Measurements from ENCODE around the gene SRPK3. TPM values are rescaled to one million over a fixed set of nuclear protein-coding genes. Genes with fewer than 3 reads are reported as not detected.
A peak's percentile ranks its signal among the peaks of the same experiment; 100 is the strongest.
"Not testable (repeated sequence)": the region's sequence is repeated elsewhere in the genome, so short reads cannot be mapped to it uniquely, and the experiment has no call there.

SRPK3 gene
- total and polyA plus RNA-seq, 2 donors (not counting 1 experiment from before 2014, with no cell fraction given) = not detected

DNA sequence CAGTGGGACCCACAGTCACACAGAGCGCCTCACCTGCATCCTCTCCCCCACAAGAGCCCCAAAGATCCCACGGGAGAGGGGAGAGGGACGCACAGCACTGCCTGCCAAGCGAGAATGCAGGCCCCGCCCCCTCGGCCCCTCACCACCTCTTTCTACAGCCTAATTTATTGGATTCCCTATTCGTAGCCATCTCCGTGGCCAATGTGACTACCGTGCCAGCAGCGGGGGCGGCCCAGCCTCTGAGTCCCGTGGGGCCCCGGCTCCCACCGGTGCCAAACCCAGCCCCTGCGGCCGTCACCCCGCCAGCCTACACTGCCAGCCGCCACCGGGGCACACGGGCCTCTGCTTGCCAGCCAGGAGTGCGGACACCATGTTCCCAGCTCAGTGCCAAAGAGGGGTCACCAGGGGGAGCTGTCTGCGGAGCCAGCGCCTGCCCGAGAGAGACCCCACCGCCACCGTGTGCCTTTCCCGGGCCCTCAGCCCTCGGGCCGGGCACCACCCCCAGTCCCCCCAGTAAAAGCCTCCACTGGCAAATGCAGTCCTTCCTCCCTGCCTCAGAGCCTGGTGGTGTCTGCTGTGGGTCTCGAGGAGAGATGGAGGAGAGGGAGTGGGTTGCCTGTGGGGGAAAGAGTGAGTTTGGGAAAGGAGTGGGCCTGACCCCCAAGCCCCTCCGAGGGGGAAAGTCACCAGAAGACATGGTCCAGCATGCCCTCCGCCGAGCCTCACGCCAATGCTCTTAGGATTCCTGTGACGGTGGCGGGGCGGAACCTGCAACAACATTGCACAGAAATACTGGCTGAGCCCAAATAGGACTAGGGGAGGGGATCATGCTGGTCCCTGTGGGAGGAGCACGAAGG, 36.4 kb upstream of the SRPK3 start:
- Mint-ChIP-seq H3K4me3 (peak overlapping the region; percentile 32), H3K9me3 (ENCODE audit: insufficient read depth) (no peaks in the 10 kb centered on the region), H3K27me3 (no peaks in the 10 kb centered on the region), H3K27ac (peak overlapping the region; percentile 53), H3K4me1 (peaks cover 33% of the 10 kb centered on the region)
- ChIA-PET CTCF (interaction anchor here (1.0 kb wide), 1 partner anchor 11 kb away, joined by 4 read pairs; no protein-coding TSS in a partner anchor), POLR2A (interaction anchor here (0.6 kb wide), 1 partner anchor 69 kb away, joined by 3 read pairs; no protein-coding TSS in a partner anchor)
- Histone ChIP-seq H2AFZ (ENCODE audit: insufficient read depth, low read depth, low read length, poor library complexity, severe bottlenecking) (no peak overlapping the region), H3K9ac (ENCODE audit: low read length) (no peak overlapping the region), H3K36me3 (replicated peaks in 1 of 2; ENCODE audit: control extremely low read depth in 1 of 2, control insufficient read depth in 1 of 2, extremely low read depth in 1 of 2, insufficient read depth in 2 of 2, low read length in 1 of 2) (no peaks in the 10 kb centered on the region), H3K27ac (ENCODE audit: low read length in 2 of 2) (no peak overlapping the region), H3K79me2 (ENCODE audit: control insufficient read depth, insufficient read depth, low read length) (no peaks in the 10 kb centered on the region), H4K20me1 (ENCODE audit: control insufficient read depth, insufficient read depth, low read length, poor library complexity, severe bottlenecking) (no peaks in the 10 kb centered on the region), H3K4me3 (ENCODE audit: control extremely low read depth in 1 of 5, extremely low read depth in 1 of 5, insufficient read depth in 1 of 5, low read depth in 2 of 5, low read length in 4 of 5) (no peak overlapping the region), H3K27me3 (replicated peaks in 1 of 4; ENCODE audit: control extremely low read depth in 1 of 4, control insufficient read depth in 3 of 4, insufficient read depth in 4 of 4, low read length in 3 of 4) (no peaks in the 10 kb centered on the region), H3K4me1 (ENCODE audit: control insufficient read depth in 2 of 2, insufficient read depth in 2 of 2, low read length in 2 of 2) (peaks cover 8 to 55% of the 10 kb centered on the region in 2 donors), H3K4me2 (replicated peaks; ENCODE audit: low read depth, low read length, poor library complexity, severe bottlenecking) (no peak overlapping the region), H3K9me3 (ENCODE audit: control extremely low read depth in 1 of 3, control insufficient read depth in 2 of 3, insufficient read depth in 1 of 3, low read length in 2 of 3) (no peaks in the 10 kb centered on the region)
- ATAC-seq (ENCODE audit: low read depth) = no peak
- DNase-seq = peak; percentile 34
- no peak for TF ChIP-seq EZH2 (IDR thresholded peaks at IDR 0.05; ENCODE audit: borderline replicate concordance, insufficient read depth, low read depth, low read length, poor library complexity, severe bottlenecking)
- TF ChIP-seq, protein P1, sequence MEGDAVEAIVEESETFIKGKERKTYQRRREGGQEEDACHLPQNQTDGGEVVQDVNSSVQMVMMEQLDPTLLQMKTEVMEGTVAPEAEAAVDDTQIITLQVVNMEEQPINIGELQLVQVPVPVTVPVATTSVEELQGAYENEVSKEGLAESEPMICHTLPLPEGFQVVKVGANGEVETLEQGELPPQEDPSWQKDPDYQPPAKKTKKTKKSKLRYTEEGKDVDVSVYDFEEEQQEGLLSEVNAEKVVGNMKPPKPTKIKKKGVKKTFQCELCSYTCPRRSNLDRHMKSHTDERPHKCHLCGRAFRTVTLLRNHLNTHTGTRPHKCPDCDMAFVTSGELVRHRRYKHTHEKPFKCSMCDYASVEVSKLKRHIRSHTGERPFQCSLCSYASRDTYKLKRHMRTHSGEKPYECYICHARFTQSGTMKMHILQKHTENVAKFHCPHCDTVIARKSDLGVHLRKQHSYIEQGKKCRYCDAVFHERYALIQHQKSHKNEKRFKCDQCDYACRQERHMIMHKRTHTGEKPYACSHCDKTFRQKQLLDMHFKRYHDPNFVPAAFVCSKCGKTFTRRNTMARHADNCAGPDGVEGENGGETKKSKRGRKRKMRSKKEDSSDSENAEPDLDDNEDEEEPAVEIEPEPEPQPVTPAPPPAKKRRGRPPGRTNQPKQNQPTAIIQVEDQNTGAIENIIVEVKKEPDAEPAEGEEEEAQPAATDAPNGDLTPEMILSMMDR (IDR thresholded peaks at IDR 0.05) = peak; percentile 8
- intact Hi-C loops (cut with micrococcal nuclease) = no loop called here
- WGBS (ENCODE audit: insufficient coverage) = 33% methylated on average over 18 of the region's 38 CpGs

GRCh38 chrX:153745067-153745433, 35.8 kb upstream of the SRPK3 start:
- POLR2A ChIA-PET = not testable (repeated sequence)
- peak overlapping the region; percentile 53 for H3K4me3 Mint-ChIP-seq

More at GRCh38 chrX:153745067-153745433, 35.8 kb upstream of the SRPK3 start:
- H3K27me3 Mint-ChIP-seq; H3K4me3 ChIP-seq (ENCODE audit: control extremely low read depth in 1 of 5, extremely low read depth in 1 of 5, insufficient read depth in 1 of 5, low read depth in 2 of 5, low read length in 4 of 5); H3K9me3 ChIP-seq (ENCODE audit: control extremely low read depth in 1 of 3, control insufficient read depth in 2 of 3, insufficient read depth in 1 of 3, low read length in 2 of 3); H3K79me2 ChIP-seq (ENCODE audit: control insufficient read depth, insufficient read depth, low read length); H3K36me3 ChIP-seq (replicated peaks in 1 of 2; ENCODE audit: control extremely low read depth in 1 of 2, control insufficient read depth in 1 of 2, extremely low read depth in 1 of 2, insufficient read depth in 2 of 2, low read length in 1 of 2); H3K9ac ChIP-seq (ENCODE audit: low read length); intact Hi-C loops (cut with micrococcal nuclease); H3K4me2 ChIP-seq (replicated peaks; ENCODE audit: low read depth, low read length, poor library complexity, severe bottlenecking); H3K27me3 ChIP-seq (replicated peaks in 1 of 4; ENCODE audit: control extremely low read depth in 1 of 4, control insufficient read depth in 3 of 4, insufficient read depth in 4 of 4, low read length in 3 of 4); ATAC-seq (ENCODE audit: low read depth); DNase-seq; H2AFZ ChIP-seq (ENCODE audit: insufficient read depth, low read depth, low read length, poor library complexity, severe bottlenecking); H3K27ac ChIP-seq (ENCODE audit: low read length in 2 of 2); H3K9me3 Mint-ChIP-seq (ENCODE audit: insufficient read depth); H4K20me1 ChIP-seq (ENCODE audit: control insufficient read depth, insufficient read depth, low read length, poor library complexity, severe bottlenecking): not testable (repeated sequence)
- peak overlapping the region; percentile 53 for H3K27ac Mint-ChIP-seq
- WGBS (ENCODE audit: insufficient coverage) = no CpG with 5 or more reads among the region's 12 CpGs
- CTCF ChIA-PET = interaction anchor here (1.0 kb wide), 1 partner anchor 11 kb away, joined by 4 read pairs; no protein-coding TSS in a partner anchor
- H3K4me1 Mint-ChIP-seq = peaks cover 38% of the 10 kb centered on the region
- H3K4me1 ChIP-seq (ENCODE audit: control insufficient read depth in 2 of 2, insufficient read depth in 2 of 2, low read length in 2 of 2) = peaks cover 10 to 52% of the 10 kb centered on the region in 2 donors

Data from B cell (primary cell).